Lower leg skin (tissue), 3 donors: ENCODE measurements around the gene PAWR.

Source experiments
- POLR2A ChIP-seq, 2 donors: fragments of 450-650 bp; IDR thresholded peaks; one replicate each; pipeline ENCODE4 v1.6.1; 2016 to 2017; ENCODE audit warnings: antibody characterized with exemption in 2 of 2, mild to moderate bottlenecking in 1 of 2, moderate library complexity in 1 of 2
- TF ChIP-seq, protein P1 (sequence below), 3 donors: fragments of 450-650 bp; IDR thresholded peaks; one replicate each; pipeline ENCODE4 v1.5.1; 2016; ENCODE audit warnings: antibody characterized with exemption in 3 of 3, mild to moderate bottlenecking in 3 of 3, moderate library complexity in 2 of 3

DNA sequence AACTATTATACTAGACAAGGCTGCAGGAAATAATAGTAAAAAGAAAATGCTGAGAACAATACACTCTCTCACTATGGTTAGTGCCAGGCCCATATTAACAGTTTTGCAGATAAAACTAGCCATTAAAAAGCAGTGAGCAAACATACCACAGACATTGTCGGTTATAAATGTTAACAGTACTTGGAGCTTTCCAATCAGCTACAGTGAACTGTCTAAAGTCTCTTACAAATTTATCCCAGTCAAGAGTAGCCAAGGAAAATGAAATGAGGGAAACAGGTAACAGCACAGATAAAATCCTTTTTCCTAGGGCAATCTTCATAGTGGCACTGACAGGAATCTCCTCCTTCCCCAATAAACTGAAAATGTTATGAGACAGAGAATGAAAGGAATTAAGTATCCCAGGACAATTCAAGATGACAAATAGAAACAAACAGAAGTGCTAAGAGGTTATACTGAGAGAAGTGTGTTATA is 30.8 kb downstream of the PAWR start:
- TF ChIP-seq, protein P1, sequence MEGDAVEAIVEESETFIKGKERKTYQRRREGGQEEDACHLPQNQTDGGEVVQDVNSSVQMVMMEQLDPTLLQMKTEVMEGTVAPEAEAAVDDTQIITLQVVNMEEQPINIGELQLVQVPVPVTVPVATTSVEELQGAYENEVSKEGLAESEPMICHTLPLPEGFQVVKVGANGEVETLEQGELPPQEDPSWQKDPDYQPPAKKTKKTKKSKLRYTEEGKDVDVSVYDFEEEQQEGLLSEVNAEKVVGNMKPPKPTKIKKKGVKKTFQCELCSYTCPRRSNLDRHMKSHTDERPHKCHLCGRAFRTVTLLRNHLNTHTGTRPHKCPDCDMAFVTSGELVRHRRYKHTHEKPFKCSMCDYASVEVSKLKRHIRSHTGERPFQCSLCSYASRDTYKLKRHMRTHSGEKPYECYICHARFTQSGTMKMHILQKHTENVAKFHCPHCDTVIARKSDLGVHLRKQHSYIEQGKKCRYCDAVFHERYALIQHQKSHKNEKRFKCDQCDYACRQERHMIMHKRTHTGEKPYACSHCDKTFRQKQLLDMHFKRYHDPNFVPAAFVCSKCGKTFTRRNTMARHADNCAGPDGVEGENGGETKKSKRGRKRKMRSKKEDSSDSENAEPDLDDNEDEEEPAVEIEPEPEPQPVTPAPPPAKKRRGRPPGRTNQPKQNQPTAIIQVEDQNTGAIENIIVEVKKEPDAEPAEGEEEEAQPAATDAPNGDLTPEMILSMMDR (IDR thresholded peaks at IDR 0.05), result no peak
- TF ChIP-seq POLR2A (IDR thresholded peaks at IDR 0.05), result no peak
